Hepatocyte (in vitro differentiated cells): ENCODE data around the gene CBR3.

Source experiments
- EZH2phosphoT487 ChIP-seq: fragments of 200-600 bp; sonication (generic); IDR thresholded peaks from one replicate; pipeline ENCODE4 v1.6.1; 2018; ENCODE audit warnings: antibody characterized with exemption, mild to moderate bottlenecking, low read depth, moderate library complexity; ENCODE audit not compliant: unreplicated experiment, severe bottlenecking
- TF ChIP-seq, protein P1 (sequence below): fragments of 200-600 bp; sonication (generic); IDR thresholded peaks from 2 replicates; pipeline ENCODE4 v1.5.1; 2016; ENCODE audit warnings: antibody characterized with exemption, mild to moderate bottlenecking; ENCODE audit not compliant: poor library complexity

DNA sequence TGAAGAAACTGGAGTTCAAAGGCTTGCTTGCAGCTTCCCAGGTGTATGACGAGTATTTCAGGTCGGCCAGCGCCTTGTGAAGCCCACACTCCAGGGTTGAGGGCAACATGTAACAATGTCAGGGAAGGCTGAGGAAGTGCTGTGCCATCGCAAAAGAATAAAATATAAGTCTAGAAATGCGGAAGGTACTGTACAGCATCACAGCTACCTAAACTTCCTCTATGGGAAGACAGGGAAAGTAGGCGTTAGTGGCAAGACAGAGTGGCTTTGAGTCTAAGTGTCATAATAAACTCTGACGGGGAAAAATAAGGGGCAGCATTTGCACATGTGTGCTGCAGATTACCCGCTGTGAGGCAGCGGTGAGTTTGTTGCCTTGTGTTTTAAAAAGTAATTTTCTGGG, 50.6 kb downstream of the CBR3 start:
- TF ChIP-seq, protein P1, sequence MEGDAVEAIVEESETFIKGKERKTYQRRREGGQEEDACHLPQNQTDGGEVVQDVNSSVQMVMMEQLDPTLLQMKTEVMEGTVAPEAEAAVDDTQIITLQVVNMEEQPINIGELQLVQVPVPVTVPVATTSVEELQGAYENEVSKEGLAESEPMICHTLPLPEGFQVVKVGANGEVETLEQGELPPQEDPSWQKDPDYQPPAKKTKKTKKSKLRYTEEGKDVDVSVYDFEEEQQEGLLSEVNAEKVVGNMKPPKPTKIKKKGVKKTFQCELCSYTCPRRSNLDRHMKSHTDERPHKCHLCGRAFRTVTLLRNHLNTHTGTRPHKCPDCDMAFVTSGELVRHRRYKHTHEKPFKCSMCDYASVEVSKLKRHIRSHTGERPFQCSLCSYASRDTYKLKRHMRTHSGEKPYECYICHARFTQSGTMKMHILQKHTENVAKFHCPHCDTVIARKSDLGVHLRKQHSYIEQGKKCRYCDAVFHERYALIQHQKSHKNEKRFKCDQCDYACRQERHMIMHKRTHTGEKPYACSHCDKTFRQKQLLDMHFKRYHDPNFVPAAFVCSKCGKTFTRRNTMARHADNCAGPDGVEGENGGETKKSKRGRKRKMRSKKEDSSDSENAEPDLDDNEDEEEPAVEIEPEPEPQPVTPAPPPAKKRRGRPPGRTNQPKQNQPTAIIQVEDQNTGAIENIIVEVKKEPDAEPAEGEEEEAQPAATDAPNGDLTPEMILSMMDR = no peak
- TF ChIP-seq EZH2phosphoT487 = no peak
